Fibroblast of pulmonary artery (primary cell): ENCODE data around the gene TALDO1.

Experiments used
- DNase-seq: peaks from one replicate; pipeline ENCODE4 v3.0.0-alpha.2; 2010; ENCODE audit warnings: low read depth
- H3K4me3 ChIP-seq: replicated peaks from 2 replicates; pipeline ENCODE4 v1.5.1; 2011; ENCODE audit warnings: low read depth, mild to moderate bottlenecking, control low read depth, low read length, moderate library complexity
- TF ChIP-seq, protein P1 (sequence below): IDR thresholded peaks from 2 replicates; pipeline ENCODE4 v1.5.1; 2011; ENCODE audit warnings: mild to moderate bottlenecking, control low read depth, low read length, inconsistent platforms; ENCODE audit errors: missing control alignments

The TALDO1 gene

DNA sequence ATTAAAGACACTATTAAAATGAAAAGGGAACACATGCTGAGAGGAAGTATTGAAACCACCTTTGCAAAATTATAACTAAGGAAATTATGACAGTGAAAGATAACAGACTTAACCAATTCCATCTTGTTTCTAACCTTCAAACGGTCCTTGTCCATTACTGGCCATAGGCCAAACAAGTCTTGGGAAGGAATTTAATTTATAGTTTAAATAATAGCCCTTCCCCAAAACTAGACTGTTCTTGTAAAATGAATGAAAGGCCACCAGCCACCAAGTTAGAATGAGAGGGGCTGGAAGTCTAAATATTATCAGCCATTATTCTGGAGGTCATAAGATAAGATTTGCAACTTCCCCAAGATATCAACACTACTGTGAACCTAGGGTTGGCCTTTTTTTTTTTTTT lies 1.8 kb upstream of the TALDO1 start:
- DNase-seq, result no peak
- no peak overlapping the region for H3K4me3 ChIP-seq
- TF ChIP-seq, protein P1, sequence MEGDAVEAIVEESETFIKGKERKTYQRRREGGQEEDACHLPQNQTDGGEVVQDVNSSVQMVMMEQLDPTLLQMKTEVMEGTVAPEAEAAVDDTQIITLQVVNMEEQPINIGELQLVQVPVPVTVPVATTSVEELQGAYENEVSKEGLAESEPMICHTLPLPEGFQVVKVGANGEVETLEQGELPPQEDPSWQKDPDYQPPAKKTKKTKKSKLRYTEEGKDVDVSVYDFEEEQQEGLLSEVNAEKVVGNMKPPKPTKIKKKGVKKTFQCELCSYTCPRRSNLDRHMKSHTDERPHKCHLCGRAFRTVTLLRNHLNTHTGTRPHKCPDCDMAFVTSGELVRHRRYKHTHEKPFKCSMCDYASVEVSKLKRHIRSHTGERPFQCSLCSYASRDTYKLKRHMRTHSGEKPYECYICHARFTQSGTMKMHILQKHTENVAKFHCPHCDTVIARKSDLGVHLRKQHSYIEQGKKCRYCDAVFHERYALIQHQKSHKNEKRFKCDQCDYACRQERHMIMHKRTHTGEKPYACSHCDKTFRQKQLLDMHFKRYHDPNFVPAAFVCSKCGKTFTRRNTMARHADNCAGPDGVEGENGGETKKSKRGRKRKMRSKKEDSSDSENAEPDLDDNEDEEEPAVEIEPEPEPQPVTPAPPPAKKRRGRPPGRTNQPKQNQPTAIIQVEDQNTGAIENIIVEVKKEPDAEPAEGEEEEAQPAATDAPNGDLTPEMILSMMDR, result no peak

DNA sequence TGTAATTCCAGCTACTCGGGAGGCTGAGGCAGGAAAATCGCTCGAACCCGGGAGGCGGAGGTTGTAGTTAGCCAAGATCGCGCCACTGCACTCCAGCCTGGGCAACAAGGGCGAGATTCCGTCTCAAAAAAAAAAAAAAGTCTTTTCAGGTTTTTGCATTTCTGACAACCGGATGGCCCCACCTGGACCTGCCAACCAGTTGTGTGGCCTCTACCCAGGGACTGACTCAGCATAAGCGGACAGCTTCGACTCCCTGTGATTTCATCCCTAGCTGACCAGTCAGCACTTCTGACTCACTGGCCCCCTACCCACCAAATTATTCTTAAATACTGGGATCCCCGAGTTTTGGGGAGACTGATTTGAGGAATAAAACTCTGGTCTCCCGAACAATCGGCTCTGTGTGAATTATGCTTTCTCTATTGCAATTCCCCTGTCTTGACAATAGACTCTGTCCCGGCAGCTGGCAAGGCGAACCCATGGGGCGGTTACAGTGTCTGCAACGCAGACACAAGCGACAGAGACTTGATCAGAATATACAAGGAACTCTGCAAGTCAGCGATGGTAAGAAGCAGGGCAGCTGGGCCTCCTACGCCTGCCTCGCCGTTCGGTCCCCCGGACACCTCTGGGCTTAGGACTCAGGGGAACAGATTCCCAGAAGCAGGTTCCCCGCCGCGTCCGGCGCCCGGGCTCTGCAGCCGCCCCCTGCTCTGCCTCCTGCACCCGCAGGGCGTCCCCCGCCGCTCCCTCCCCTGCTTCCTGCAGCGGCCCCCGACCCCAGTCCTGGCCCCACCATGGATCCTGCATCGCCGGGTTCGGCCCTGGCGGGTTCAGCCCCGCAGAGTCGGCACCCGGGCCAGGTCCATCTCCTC lies 741 bp upstream of the TALDO1 start:
- DNase-seq, result no peak
- TF ChIP-seq, protein P1, result no peak
- H3K4me3 ChIP-seq, result peak overlapping the region; percentile 70

DNA sequence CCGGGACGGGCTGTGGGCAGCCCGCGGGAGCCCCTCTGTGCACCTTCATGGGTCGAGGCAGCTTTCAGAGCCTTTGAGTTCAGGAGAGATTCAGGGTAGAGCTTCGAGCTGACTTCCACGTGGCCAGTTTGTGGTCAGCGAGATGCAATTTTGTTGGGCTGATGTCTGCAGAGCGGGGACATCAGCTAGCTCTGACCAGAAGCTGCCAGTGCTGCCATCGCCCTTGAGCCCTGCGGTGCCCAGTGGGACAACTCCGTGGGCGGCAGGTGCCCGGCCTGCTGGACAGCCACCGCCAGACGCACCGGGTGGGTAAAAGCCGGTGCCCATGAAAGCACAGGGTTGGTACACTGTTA lies 719 bp downstream of the TALDO1 start:
- peak overlapping the region; percentile 70 for H3K4me3 ChIP-seq
- DNase-seq, result no peak
- TF ChIP-seq, protein P1, result no peak

DNA sequence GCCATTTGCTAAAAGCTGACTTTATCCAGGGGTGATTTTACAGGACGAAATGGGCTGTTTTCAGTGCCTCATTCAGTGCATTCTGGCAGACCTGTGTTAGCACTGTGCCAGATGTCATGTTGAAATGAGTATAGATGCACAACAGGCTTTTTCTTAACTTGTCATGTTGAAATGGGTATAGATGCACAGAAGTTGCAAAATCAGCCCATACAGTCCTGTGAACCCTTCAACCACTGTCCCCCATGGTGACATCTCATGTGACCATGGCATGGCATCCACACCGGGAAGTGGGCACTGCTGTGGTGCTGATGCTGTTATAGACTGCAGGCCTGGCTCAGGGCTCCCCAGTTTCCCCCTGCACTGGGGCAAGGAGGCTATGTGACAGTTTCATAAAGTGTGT lies 2.5 kb downstream of the TALDO1 start:
- H3K4me3 ChIP-seq, result no peak overlapping the region
- no peak for DNase-seq
- TF ChIP-seq, protein P1, result no peak

DNA sequence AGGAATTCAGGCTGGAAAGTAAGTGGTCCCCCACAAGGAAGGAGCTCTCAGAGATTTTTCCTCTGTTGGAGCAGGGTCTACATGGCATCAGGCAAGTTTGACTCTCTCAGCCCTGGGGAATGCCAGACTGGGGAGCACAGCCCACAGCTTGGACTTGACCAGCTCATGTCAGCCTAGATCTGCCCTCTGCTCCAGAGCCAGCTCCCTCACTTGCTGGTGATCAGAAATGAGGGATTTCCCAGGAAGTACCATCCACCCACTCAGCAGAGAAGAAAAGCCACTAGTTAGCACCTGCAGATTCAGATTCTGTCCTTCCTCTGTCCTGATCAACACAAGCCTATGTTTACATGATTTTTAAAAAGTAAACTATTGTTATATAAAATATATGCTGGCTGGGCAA lies 13.0 kb downstream of the TALDO1 start:
- TF ChIP-seq, protein P1, result no peak
- no peak for DNase-seq
- H3K4me3 ChIP-seq, result no peak overlapping the region

DNA sequence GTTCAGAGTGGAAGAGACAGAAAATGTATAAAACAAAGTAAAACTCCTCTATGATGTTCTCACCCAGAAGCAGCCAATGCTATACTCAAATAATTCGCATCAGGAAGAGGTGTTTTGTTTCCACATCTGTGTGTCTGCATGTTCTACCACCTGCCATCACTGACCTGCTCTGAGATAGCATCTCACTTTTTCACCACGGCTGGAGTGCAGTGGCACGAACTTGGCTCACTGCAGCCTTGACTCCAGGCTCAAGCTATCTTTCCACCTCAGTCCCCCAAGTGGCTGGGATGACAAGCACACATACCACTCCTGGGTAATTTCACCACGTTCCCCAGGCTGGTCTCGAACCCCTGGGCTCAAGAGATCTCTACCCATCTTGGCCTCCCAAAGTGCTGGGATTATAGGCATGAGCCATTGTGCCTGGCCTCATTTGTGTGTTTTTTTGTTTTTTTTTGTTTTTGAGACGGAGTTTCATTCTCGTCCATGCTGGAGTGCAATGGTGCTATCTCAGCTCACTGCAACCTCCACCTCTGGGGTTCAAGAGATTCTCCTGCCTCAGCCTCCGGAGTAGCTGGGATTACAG lies 14.4 kb downstream of the TALDO1 start:
- TF ChIP-seq, protein P1, result no peak
- no peak overlapping the region for H3K4me3 ChIP-seq
- DNase-seq, result no peak
